SK-N-SH (cell line): Measurements from ENCODE around the gene SCFD1. TPM values are rescaled to one million over a fixed set of nuclear protein-coding genes. Genes with fewer than 3 reads are reported as not detected.

Experiments
- CTCF ChIA-PET: fragments of 300-600, 350-600 bp; formaldehyde crosslinking; extraction: SDS; loops from one replicate; lab custom pipeline; 2021; lab: Yijun Ruan, JAX
- POLR2A ChIA-PET: fragments of 350-600 bp; sonication (Branson Sonifier 250); formaldehyde crosslinking; extraction: SDS; loops from one replicate; lab custom pipeline; 2020; ENCODE audit warnings: antibody characterized with exemption, inconsistent platforms; lab: Yijun Ruan, JAX
- DNase-seq: peaks from one replicate; pipeline ENCODE4 v3.0.0; 2012
- H2AFZ ChIP-seq: fragments of 200-600 bp; sonication (generic); 2 replicates; pipeline ENCODE4 v1.8.1; 2016; ENCODE audit warnings: antibody characterized with exemption, mild to moderate bottlenecking, low read depth
- H3F3A ChIP-seq: fragments of 200-600 bp; sonication (generic); replicated peaks from 2 replicates; pipeline ENCODE3; 2016; ENCODE audit warnings: antibody characterized with exemption, mild to moderate bottlenecking; ENCODE audit not compliant: insufficient read depth
- H3K27ac ChIP-seq, 2 experiments: fragments of 200-500 bp in 1 of 2; fragments of 200-600 bp in 1 of 2; sonication (Bioruptor generic) in 1 of 2; sonication (generic), shearing (Covaris generic) in 1 of 2; 2 replicates each; pipeline versions ENCODE4 v1.5.1 to v1.6.1; 2014 to 2016; ENCODE audit warnings: low read depth in 2 of 2, inconsistent platforms in 1 of 2, low read length in 1 of 2, mild to moderate bottlenecking in 1 of 2, mixed read lengths in 1 of 2
- H3K27me3 ChIP-seq: fragments of 200-600 bp; sonication (generic), shearing (Covaris generic); 2 replicates; pipeline ENCODE4 v1.6.1; 2016; ENCODE audit warnings: mixed run types; ENCODE audit not compliant: insufficient read depth
- H3K36me3 ChIP-seq, 2 experiments: fragments of 200-500 bp in 1 of 2; fragments of 200-600 bp in 1 of 2; sonication (Bioruptor generic) in 1 of 2; sonication (generic) in 1 of 2; replicated peaks in 1 of 2; 2 replicates each; pipeline versions ENCODE3 to v1.5.1; 2014 to 2016; ENCODE audit warnings: low read length in 1 of 2, mild to moderate bottlenecking in 1 of 2; ENCODE audit not compliant: insufficient read depth in 2 of 2, control insufficient read depth in 1 of 2
- H3K4me1 ChIP-seq, 2 experiments: fragments of 200-500 bp in 1 of 2; fragments of 200-600 bp in 1 of 2; sonication (Bioruptor generic) in 1 of 2; sonication (generic), shearing (Covaris generic) in 1 of 2; 2 replicates each; pipeline versions ENCODE4 v1.5.1 to v1.6.1; 2014 to 2016; ENCODE audit warnings: low read depth in 1 of 2, low read length in 1 of 2, mixed run types in 1 of 2; ENCODE audit not compliant: insufficient read depth in 2 of 2, control insufficient read depth in 1 of 2
- H3K4me2 ChIP-seq: fragments of 200-600 bp; sonication (generic), shearing (Covaris generic); 2 replicates; pipeline ENCODE4 v1.6.1; 2017; ENCODE audit warnings: mixed run types
- H3K4me3 ChIP-seq, 2 experiments: fragments of 200-500 bp in 1 of 2; fragments of 200-600 bp in 1 of 2; sonication (Bioruptor generic) in 1 of 2; sonication (generic), shearing (Covaris generic) in 1 of 2; 2 replicates each; pipeline versions ENCODE4 v1.5.1 to v1.8.1; 2014 to 2016; ENCODE audit warnings: low read depth in 2 of 2, inconsistent platforms in 1 of 2, low read length in 1 of 2, mild to moderate bottlenecking in 1 of 2, mixed read lengths in 1 of 2, moderate library complexity in 1 of 2
- H3K79me2 ChIP-seq: fragments of 200-600 bp; sonication (generic); 2 replicates; pipeline ENCODE4 v1.8.1; 2017; ENCODE audit warnings: mild to moderate bottlenecking; ENCODE audit not compliant: insufficient read depth
- H3K9ac ChIP-seq: fragments of 200-600 bp; sonication (generic); 2 replicates; pipeline ENCODE4 v1.6.1; 2017; ENCODE audit warnings: mixed run types
- H3K9me2 ChIP-seq: fragments of 200-600 bp; sonication (generic); 2 replicates; pipeline ENCODE4 v1.6.1; 2017; ENCODE audit warnings: mixed run types
- H3K9me3 ChIP-seq: fragments of 200-600 bp; sonication (generic); 2 replicates; pipeline ENCODE4 v1.6.1; 2017; ENCODE audit warnings: mixed run types, mild to moderate bottlenecking, moderate library complexity
- H4K20me1 ChIP-seq: fragments of 200-600 bp; sonication (generic); 2 replicates; pipeline ENCODE4 v1.6.1; 2017; ENCODE audit warnings: mild to moderate bottlenecking, mixed run types; ENCODE audit not compliant: insufficient read depth
- EZH2phosphoT487 ChIP-seq: fragments of 200-600 bp; sonication (generic); IDR thresholded peaks from 2 replicates; pipeline ENCODE4 v1.6.1; 2017; ENCODE audit warnings: low read depth, mixed run types, mild to moderate bottlenecking, antibody characterized with exemption, moderate library complexity, borderline replicate concordance
- FOSL2 ChIP-seq: IDR thresholded peaks from 2 replicates; pipeline ENCODE4 v1.4.0; 2012; ENCODE audit warnings: low read depth, mild to moderate bottlenecking, moderate library complexity, borderline replicate concordance
- GABPA ChIP-seq: IDR thresholded peaks from 2 replicates; pipeline ENCODE4 v1.4.0; 2012; ENCODE audit warnings: low read depth, mild to moderate bottlenecking
- IRF3 ChIP-seq: fragments of 150-350 bp; IDR thresholded peaks from 2 replicates; pipeline ENCODE4 v1.6.1; 2016; ENCODE audit warnings: mild to moderate bottlenecking, low read depth, low read length
- MEF2A ChIP-seq: IDR thresholded peaks from 2 replicates; pipeline ENCODE4 v1.4.0; 2012; ENCODE audit warnings: low read depth, borderline replicate concordance
- MXI1 ChIP-seq: IDR thresholded peaks from 2 replicates; pipeline ENCODE4 v1.6.1; 2012; ENCODE audit warnings: mild to moderate bottlenecking, low read depth, low read length, improper control_type of control experiment
- NFIC ChIP-seq: IDR thresholded peaks from 2 replicates; pipeline ENCODE4 v1.4.0; 2012; ENCODE audit warnings: borderline replicate concordance
- NRF1 ChIP-seq: IDR thresholded peaks from 2 replicates; pipeline ENCODE4 v1.6.1; 2012; ENCODE audit warnings: low read depth, mild to moderate bottlenecking, low read length
- RCOR1 ChIP-seq: fragments of 150-350 bp; IDR thresholded peaks from 2 replicates; pipeline ENCODE4 v1.6.1; 2017; ENCODE audit warnings: antibody characterized with exemption, low read length
- RXRA ChIP-seq: IDR thresholded peaks from 2 replicates; pipeline ENCODE4 v1.4.0; 2012; ENCODE audit warnings: low read depth, mild to moderate bottlenecking, borderline replicate concordance
- SMC3 ChIP-seq: IDR thresholded peaks from 2 replicates; pipeline ENCODE4 v1.6.1; 2012; ENCODE audit warnings: low read depth, low read length, improper control_type of control experiment
- ZBTB33 ChIP-seq: IDR thresholded peaks from 2 replicates; pipeline ENCODE4 v1.4.0; 2012; ENCODE audit warnings: low read depth, borderline replicate concordance
- WGBS: methylation state at CpG from one replicate; pipeline ENCODE4 v1.1.6; 2017; ENCODE audit warnings: low lambda C conversion rate; 5-methylcytosine and 5-hydroxymethylcytosine counted together
- polyA plus RNA-seq, 3 experiments: library from polyadenylated mRNA; depleted of rRNA; stranded (reverse); fragments of >200 nt; gene quantifications; 2 replicates each; pipeline ENCODE4 v1.2.3, GENCODE V29; 2012
- TF ChIP-seq, protein P1 (sequence below): fragments of 150-350 bp; IDR thresholded peaks from 2 replicates; pipeline ENCODE4 v1.6.1; 2017; ENCODE audit warnings: antibody characterized with exemption, low read length, low read depth, borderline replicate concordance
- TF ChIP-seq, protein P2 (sequence below): fragments of 200-600 bp; sonication (generic); IDR thresholded peaks from 2 replicates; pipeline ENCODE4 v1.6.1; 2017; ENCODE audit warnings: antibody characterized with exemption, mild to moderate bottlenecking, moderate library complexity

Gene SCFD1
- polyA plus RNA-seq, 1 of the 3 experiments (the other 2 are of a cell fraction), result 31.4 TPM

GRCh38 chr14:30600922-30601918 lies 20.9 kb upstream of the SCFD1 start:
- no peak for DNase-seq
- Histone ChIP-seq H3K27me3 (no peaks in the 10 kb centered on the region), H3F3A (peaks cover 11% of the 10 kb centered on the region), H3K9me3 (no peaks in the 10 kb centered on the region), H3K36me3 (peaks cover 67 to 89% of the 10 kb centered on the region in 2 experiments), H3K9me2 (no peaks in the 10 kb centered on the region), H3K27ac (no peak overlapping the region), H3K4me1 (no peaks in the 10 kb centered on the region), H3K4me2 (no peak overlapping the region), H3K4me3 (no peak overlapping the region), H2AFZ (no peak overlapping the region), H3K9ac (no peak overlapping the region), H3K79me2 (peaks cover 27% of the 10 kb centered on the region), H4K20me1 (no peaks in the 10 kb centered on the region)
- CTCF ChIA-PET, result no interaction called here
- TF ChIP-seq, protein P1, sequence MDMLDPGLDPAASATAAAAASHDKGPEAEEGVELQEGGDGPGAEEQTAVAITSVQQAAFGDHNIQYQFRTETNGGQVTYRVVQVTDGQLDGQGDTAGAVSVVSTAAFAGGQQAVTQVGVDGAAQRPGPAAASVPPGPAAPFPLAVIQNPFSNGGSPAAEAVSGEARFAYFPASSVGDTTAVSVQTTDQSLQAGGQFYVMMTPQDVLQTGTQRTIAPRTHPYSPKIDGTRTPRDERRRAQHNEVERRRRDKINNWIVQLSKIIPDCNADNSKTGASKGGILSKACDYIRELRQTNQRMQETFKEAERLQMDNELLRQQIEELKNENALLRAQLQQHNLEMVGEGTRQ, result no peak
- no peak for TF ChIP-seq NFIC
- no peak for TF ChIP-seq SMC3
- TF ChIP-seq, protein P2, sequence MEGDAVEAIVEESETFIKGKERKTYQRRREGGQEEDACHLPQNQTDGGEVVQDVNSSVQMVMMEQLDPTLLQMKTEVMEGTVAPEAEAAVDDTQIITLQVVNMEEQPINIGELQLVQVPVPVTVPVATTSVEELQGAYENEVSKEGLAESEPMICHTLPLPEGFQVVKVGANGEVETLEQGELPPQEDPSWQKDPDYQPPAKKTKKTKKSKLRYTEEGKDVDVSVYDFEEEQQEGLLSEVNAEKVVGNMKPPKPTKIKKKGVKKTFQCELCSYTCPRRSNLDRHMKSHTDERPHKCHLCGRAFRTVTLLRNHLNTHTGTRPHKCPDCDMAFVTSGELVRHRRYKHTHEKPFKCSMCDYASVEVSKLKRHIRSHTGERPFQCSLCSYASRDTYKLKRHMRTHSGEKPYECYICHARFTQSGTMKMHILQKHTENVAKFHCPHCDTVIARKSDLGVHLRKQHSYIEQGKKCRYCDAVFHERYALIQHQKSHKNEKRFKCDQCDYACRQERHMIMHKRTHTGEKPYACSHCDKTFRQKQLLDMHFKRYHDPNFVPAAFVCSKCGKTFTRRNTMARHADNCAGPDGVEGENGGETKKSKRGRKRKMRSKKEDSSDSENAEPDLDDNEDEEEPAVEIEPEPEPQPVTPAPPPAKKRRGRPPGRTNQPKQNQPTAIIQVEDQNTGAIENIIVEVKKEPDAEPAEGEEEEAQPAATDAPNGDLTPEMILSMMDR, result no peak
- TF ChIP-seq IRF3, result no peak
- no peak for TF ChIP-seq EZH2phosphoT487
- TF ChIP-seq MEF2A, result no peak
- TF ChIP-seq GABPA, result no peak
- no peak for TF ChIP-seq ZBTB33
- no peak for TF ChIP-seq NRF1
- TF ChIP-seq MXI1, result no peak
- TF ChIP-seq RCOR1, result no peak
- no peak for TF ChIP-seq RXRA
- no peak for TF ChIP-seq FOSL2
- POLR2A ChIA-PET, result no interaction called here
- 95% methylated on average over 8 of the region's 8 CpGs for WGBS
